ENCODE measurements around the gene KLHDC8B. TPM values are rescaled to one million over a fixed set of nuclear protein-coding genes. Genes with fewer than 3 reads are reported as not detected.
A peak's percentile ranks its signal among the peaks of the same experiment; 100 is the strongest.

Gene KLHDC8B
- total and polyA plus RNA-seq, 4 donors, result 19.4 to 32.5 (median 30.8) TPM

DNA sequence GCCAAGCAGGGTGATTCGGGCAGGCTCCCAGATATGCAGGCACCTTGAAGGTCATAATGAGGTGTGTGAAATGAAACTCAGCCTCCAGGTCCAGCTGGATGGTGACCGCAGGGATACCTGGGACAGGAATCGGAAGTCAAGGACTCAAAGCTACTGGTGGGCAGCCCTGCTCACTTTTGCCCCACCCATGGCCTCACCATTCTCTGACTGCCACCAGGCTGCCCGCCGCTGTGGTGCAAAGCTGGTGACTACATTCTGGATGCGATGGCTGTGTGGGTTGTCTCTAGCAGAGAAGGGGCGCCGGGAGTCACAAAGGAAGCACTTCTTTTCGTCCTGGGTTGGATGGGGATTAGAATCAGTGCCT, 39.3 kb upstream of the KLHDC8B start:
- peak overlapping the region; percentile 69 for H3K4me3 ChIP-seq
- H3K36me3 ChIP-seq (ENCODE audit: control insufficient read depth in 4 of 4, insufficient read depth in 4 of 4, low read length in 4 of 4), result peaks cover 4 to 17% (median 13%) of the 10 kb centered on the region in 4 donors
- H3K27ac ChIP-seq (ENCODE audit: low read depth in 1 of 2, low read length in 1 of 2), result peak overlapping the region; percentile 88 to 91
- peak overlapping the region; percentile 63 to 94 for H3K9ac ChIP-seq (ENCODE audit: insufficient read depth in 1 of 2, low read length in 2 of 2)
- ATAC-seq (ENCODE audit: insufficient read depth, low FRiP score) (no peak), DNase-seq (no peak)
- TF ChIP-seq, protein P1, sequence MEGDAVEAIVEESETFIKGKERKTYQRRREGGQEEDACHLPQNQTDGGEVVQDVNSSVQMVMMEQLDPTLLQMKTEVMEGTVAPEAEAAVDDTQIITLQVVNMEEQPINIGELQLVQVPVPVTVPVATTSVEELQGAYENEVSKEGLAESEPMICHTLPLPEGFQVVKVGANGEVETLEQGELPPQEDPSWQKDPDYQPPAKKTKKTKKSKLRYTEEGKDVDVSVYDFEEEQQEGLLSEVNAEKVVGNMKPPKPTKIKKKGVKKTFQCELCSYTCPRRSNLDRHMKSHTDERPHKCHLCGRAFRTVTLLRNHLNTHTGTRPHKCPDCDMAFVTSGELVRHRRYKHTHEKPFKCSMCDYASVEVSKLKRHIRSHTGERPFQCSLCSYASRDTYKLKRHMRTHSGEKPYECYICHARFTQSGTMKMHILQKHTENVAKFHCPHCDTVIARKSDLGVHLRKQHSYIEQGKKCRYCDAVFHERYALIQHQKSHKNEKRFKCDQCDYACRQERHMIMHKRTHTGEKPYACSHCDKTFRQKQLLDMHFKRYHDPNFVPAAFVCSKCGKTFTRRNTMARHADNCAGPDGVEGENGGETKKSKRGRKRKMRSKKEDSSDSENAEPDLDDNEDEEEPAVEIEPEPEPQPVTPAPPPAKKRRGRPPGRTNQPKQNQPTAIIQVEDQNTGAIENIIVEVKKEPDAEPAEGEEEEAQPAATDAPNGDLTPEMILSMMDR (IDR thresholded peaks at IDR 0.05; ENCODE audit: control extremely low read depth, extremely low read depth), result no peak
- no peaks in the 10 kb centered on the region for H3K9me3 ChIP-seq (ENCODE audit: control insufficient read depth in 4 of 4, insufficient read depth in 3 of 4, low read length in 3 of 4)
- no peaks in the 10 kb centered on the region for H3K27me3 ChIP-seq (ENCODE audit: control insufficient read depth in 3 of 3, insufficient read depth in 3 of 3, low read length in 2 of 3)
- peaks cover 0 to 12% (median 9%) of the 10 kb centered on the region in 5 donors for H3K4me1 ChIP-seq (ENCODE audit: control insufficient read depth in 5 of 5, insufficient read depth in 5 of 5, low read length in 5 of 5)
- WGBS, 2 donors, result 50 to 61% methylated on average over 9 of the region's 9 CpGs

DNA sequence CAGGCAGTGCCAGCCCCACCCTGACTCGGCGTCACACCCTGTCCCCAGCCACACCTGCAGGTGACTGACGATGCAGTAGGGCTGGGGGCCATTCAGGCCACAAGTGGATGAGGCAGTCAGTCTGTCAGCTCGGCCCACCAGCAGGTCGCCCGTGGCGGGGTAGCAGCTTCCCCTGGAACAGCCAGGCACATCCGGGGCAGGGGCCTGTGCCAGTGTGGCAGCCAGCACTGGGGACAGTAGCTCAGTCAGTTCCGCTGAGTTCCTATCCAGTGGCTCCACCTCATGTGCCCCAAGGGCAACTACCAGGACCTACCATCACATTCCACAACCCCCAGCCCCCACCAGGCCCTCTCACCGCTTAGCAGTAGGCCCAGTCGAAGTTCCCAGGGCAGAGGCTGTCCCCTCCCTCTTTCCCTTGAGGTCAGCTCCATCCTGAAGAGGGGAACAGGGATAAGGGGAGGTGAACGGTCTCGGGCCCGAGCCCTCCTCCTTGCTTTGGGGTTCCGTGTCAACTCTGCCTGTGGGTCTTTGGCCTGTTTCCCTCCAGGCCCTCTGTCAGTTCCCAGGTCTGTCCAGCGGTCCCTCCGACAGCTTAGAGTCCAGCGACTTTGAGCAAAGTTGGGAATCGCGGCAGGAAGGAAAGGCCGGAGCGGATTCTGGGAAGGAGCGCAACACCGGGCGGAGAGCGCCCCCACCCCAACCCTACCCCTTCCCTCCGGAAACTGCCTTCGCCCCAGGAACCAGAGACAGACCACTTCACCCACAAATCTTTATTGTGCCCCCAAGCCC, 38.8 kb upstream of the KLHDC8B start, which contains the start of gene LAMB2:
Gene LAMB2, minus strand, starts transcription at position 614 of the 789 bp plus-strand sequence. Its CDS starts 183 bp downstream, at position 431.
- Histone ChIP-seq H3K9ac (ENCODE audit: insufficient read depth in 1 of 2, low read length in 2 of 2) (peak within 1 kb of the TSS; percentile 63 to 94), H3K4me3 (peak within 1 kb of the TSS; percentile 69), H3K9me3 (ENCODE audit: control insufficient read depth in 4 of 4, insufficient read depth in 3 of 4, low read length in 3 of 4) (no peaks in the 10 kb centered on the region), H3K27ac (ENCODE audit: low read depth in 1 of 2, low read length in 1 of 2) (peak within 1 kb of the TSS; percentile 88 to 91), H3K27me3 (ENCODE audit: control insufficient read depth in 3 of 3, insufficient read depth in 3 of 3, low read length in 2 of 3) (no peaks in the 10 kb centered on the region), H3K36me3 (ENCODE audit: control insufficient read depth in 4 of 4, insufficient read depth in 4 of 4, low read length in 4 of 4) (peaks cover 4 to 17% (median 13%) of the 10 kb centered on the region in 4 donors), H3K4me1 (ENCODE audit: control insufficient read depth in 5 of 5, insufficient read depth in 5 of 5, low read length in 5 of 5) (peaks cover 0 to 12% (median 9%) of the 10 kb centered on the region in 5 donors)
- peak; percentile 81 for ATAC-seq (ENCODE audit: insufficient read depth, low FRiP score)
- TF ChIP-seq, protein P1 (IDR thresholded peaks at IDR 0.05; ENCODE audit: control extremely low read depth, extremely low read depth), result no peak
- 21 to 25% methylated on average over 27 to 28 of the region's 28 CpGs for WGBS, 2 donors
- peak; percentile 82 to 90 (median 86) for DNase-seq

DNA sequence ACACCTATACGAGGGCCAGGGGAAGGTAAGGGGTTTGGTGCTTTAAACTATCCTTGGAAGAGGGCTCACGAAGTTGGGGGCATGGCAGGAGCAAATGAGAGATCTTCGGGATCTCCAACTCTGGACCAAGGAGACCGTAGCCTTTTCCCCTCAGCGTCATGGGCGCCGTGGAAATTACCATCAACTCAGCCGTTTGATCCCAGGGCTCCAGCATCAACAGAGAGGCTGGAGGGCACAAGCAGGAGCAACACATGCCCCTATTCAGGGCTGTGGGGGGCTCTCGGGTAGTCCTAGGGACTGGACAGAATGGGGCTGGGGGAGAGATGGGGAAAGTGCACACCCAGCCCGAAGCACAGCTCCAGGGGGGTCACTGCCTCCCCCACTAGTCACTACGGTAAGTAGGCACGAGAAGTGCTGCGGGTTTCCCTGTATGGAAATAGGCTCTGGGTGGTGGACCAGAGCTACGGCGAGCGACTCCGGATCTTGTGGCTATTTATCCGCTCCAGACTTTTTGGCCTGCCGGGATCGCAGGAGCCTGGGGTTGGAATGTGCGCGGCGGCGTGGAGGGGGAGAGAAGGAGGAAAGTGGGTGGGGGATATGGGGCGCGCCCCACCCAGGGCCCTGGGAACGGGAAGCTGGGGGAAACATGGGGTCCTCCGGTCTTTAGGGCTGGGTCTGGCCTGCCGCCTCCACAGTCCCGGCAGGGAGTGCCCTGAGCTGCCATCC, 38.0 kb upstream of the KLHDC8B start:
- TF ChIP-seq, protein P1 (IDR thresholded peaks at IDR 0.05; ENCODE audit: control extremely low read depth, extremely low read depth), result no peak
- 6 to 10% methylated on average over 28 to 30 of the region's 30 CpGs for WGBS, 2 donors
- H3K27ac ChIP-seq (ENCODE audit: low read depth in 1 of 2, low read length in 1 of 2), result peak overlapping the region; percentile 88 to 91
- DNase-seq (peak; percentile 91 to 96 (median 93)), ATAC-seq (ENCODE audit: insufficient read depth, low FRiP score) (peak; percentile 88)
- peaks cover 0 to 12% (median 9%) of the 10 kb centered on the region in 5 donors for H3K4me1 ChIP-seq (ENCODE audit: control insufficient read depth in 5 of 5, insufficient read depth in 5 of 5, low read length in 5 of 5)
- peak overlapping the region; percentile 55 to 58 for H3K9ac ChIP-seq (ENCODE audit: insufficient read depth in 1 of 2, low read length in 2 of 2)
- no peaks in the 10 kb centered on the region for H3K27me3 ChIP-seq (ENCODE audit: control insufficient read depth in 3 of 3, insufficient read depth in 3 of 3, low read length in 2 of 3)
- H3K36me3 ChIP-seq (ENCODE audit: control insufficient read depth in 4 of 4, insufficient read depth in 4 of 4, low read length in 4 of 4), result peaks cover under 1 to 17% (median 11%) of the 10 kb centered on the region in 4 donors
- H3K9me3 ChIP-seq (ENCODE audit: control insufficient read depth in 4 of 4, insufficient read depth in 3 of 4, low read length in 3 of 4), result no peaks in the 10 kb centered on the region
- peak overlapping the region; percentile 69 for H3K4me3 ChIP-seq
